GM13977 (cell line): ENCODE data around the gene MC5R.

Experiments used
- DNase-seq: peaks from one replicate; pipeline ENCODE4 v3.0.0; 2012; ENCODE audit warnings: low spot score
- CTCF ChIP-seq: IDR thresholded peaks from 2 replicates; pipeline ENCODE4 v1.5.1; 2012; ENCODE audit warnings: mild to moderate bottlenecking, control low read depth; ENCODE audit not compliant: insufficient read depth; ENCODE audit errors: extremely low read depth, missing control alignments
- in situ Hi-C: fragments of 300-500 bp; cut with MboI; formaldehyde crosslinking; loops from one replicate; pipeline ENCODE4 v1.12.0; 2022; ENCODE audit warnings: low sequenced_read_pairs, low pct_unique_long_range_greater_than_20kb, mixed read lengths, inconsistent platforms; ENCODE audit not compliant: unreplicated experiment

MC5R gene

GRCh38 chr18:13872932-13873331, 49.0 kb downstream of the MC5R start:
- in situ Hi-C loops: no loop called here
- no peak for DNase-seq
- no peak for TF ChIP-seq CTCF

GRCh38 chr18:13874558-13874957, 50.6 kb downstream of the MC5R start:
- peak; percentile 21 for TF ChIP-seq CTCF
- in situ Hi-C loops: no loop called here
- DNase-seq: no peak
